Stomach (tissue), 4 donors: Measurements from ENCODE around the gene ATG4C.

Source experiments
- CTCF ChIP-seq, 7 experiments: fragments of 450-650 bp in 4 of 7; fragments of 200-600 bp in 3 of 7; sonication (generic) in 3 of 7; IDR thresholded peaks; one replicate each; pipeline ENCODE4 v1.5.1; 2016 to 2019; ENCODE audit warnings: antibody characterized with exemption in 7 of 7, control low read depth in 2 of 7, mild to moderate bottlenecking in 1 of 7
- POLR2AphosphoS5 ChIP-seq, 3 donors: sonication (generic); formaldehyde crosslinking; IDR thresholded peaks; one replicate each; pipeline ENCODE4 v1.6.1; 2016; ENCODE audit warnings: antibody characterized with exemption in 3 of 3

- TF ChIP-seq CTCF (IDR thresholded peaks at IDR 0.05) (no peak), POLR2AphosphoS5 (IDR thresholded peaks at IDR 0.05) (no peak)
Measured at GRCh38 chr1:62901650-62902049, 117.7 kb downstream of the ATG4C start.
